IMR-90 (cell line): ENCODE results near the gene NKAIN2. TPM values are rescaled to one million over a fixed set of nuclear protein-coding genes. Genes with fewer than 3 reads are reported as not detected.

ENCODE experiments used
- ATAC-seq: fragments of 200-7000 bp; cut with Tn5 transposase; 2 replicates; pipeline ENCODE4 v1.9.1; 2020; ENCODE audit warnings: low read depth, mild to moderate bottlenecking, moderate library complexity
- BruUV-seq: library from RNA; stranded (reverse); fragments of 400-500 nt; replicated peaks from 2 replicates; lab custom pipeline; 2021; lab: Mats Ljungman, UMichigan
- CTCF ChIA-PET: fragments of 300-600 bp; formaldehyde crosslinking; extraction: SDS; loops from one replicate; lab custom pipeline; 2021; ENCODE audit warnings: antibody characterized with exemption; lab: Yijun Ruan, JAX
- POLR2A ChIA-PET: fragments of 300-600 bp; sonication (Branson Sonifier 250); formaldehyde crosslinking; loops from one replicate; lab custom pipeline; 2022; ENCODE audit warnings: antibody characterized with exemption; ENCODE audit not compliant: unreplicated experiment; lab: Charles Lee
- DNase-seq: peaks from one replicate; pipeline ENCODE4 v3.0.0; 2013
- H2AFZ ChIP-seq: replicated peaks from 2 replicates; pipeline ENCODE3; 2013; ENCODE audit warnings: low read length, mild to moderate bottlenecking; ENCODE audit not compliant: poor library complexity
- H2AK5ac ChIP-seq: 2 replicates; pipeline ENCODE4 v1.6.1; 2013; ENCODE audit warnings: low read depth, low read length, inconsistent platforms
- H2AK9ac ChIP-seq: replicated peaks from 2 replicates; pipeline ENCODE3; 2013; ENCODE audit warnings: mild to moderate bottlenecking, low read depth, low read length, moderate library complexity; ENCODE audit not compliant: poor library complexity
- H2BK120ac ChIP-seq: 2 replicates; pipeline ENCODE4 v1.6.1; 2013; ENCODE audit warnings: low read depth, low read length, inconsistent platforms
- H2BK15ac ChIP-seq: 3 replicates; pipeline ENCODE4 v1.6.1; 2013; ENCODE audit warnings: low read depth, low read length, inconsistent platforms
- H2BK20ac ChIP-seq: 2 replicates; pipeline ENCODE4 v1.6.1; 2013; ENCODE audit warnings: low read depth, mild to moderate bottlenecking, inconsistent platforms, low read length, moderate library complexity
- H2BK5ac ChIP-seq: 2 replicates; pipeline ENCODE4 v1.6.1; 2013; ENCODE audit warnings: mild to moderate bottlenecking, low read depth, low read length, inconsistent platforms; ENCODE audit not compliant: poor library complexity, severe bottlenecking
- H3K14ac ChIP-seq: replicated peaks from 2 replicates; pipeline ENCODE4 v1.6.1; 2013; ENCODE audit warnings: low read depth, low read length, inconsistent platforms
- H3K18ac ChIP-seq: 2 replicates; pipeline ENCODE4 v1.6.1; 2013; ENCODE audit warnings: low read depth, low read length, control low read depth
- H3K23ac ChIP-seq: 2 replicates; pipeline ENCODE4 v1.6.1; 2013; ENCODE audit warnings: low read depth, low read length, inconsistent platforms
- H3K27ac ChIP-seq: 2 replicates; pipeline ENCODE4 v1.5.1; 2013; ENCODE audit warnings: mild to moderate bottlenecking, control low read depth, low read length; ENCODE audit not compliant: insufficient read depth
- H3K27me3 ChIP-seq: 2 replicates; pipeline ENCODE4 v1.6.1; 2013; ENCODE audit warnings: low read length; ENCODE audit not compliant: control insufficient read depth, insufficient read depth
- H3K36me3 ChIP-seq: 2 replicates; pipeline ENCODE4 v1.6.1; 2013; ENCODE audit warnings: low read length, mixed read lengths; ENCODE audit not compliant: control insufficient read depth, insufficient read depth
- H3K4ac ChIP-seq: 2 replicates; pipeline ENCODE4 v1.6.1; 2013; ENCODE audit warnings: low read depth, low read length, inconsistent platforms
- H3K4me1 ChIP-seq: 2 replicates; pipeline ENCODE4 v1.6.1; 2013; ENCODE audit warnings: low read length, mixed read lengths; ENCODE audit not compliant: control insufficient read depth, insufficient read depth
- H3K4me2 ChIP-seq: 2 replicates; pipeline ENCODE4 v1.6.1; 2013; ENCODE audit warnings: low read depth, mild to moderate bottlenecking, control low read depth, low read length, moderate library complexity
- H3K4me3 ChIP-seq: 2 replicates; pipeline ENCODE4 v1.5.1; 2013; ENCODE audit warnings: low read depth, mild to moderate bottlenecking, control low read depth, low read length, moderate library complexity; ENCODE audit not compliant: insufficient read depth
- H3K56ac ChIP-seq: 2 replicates; pipeline ENCODE4 v1.6.1; 2013; ENCODE audit warnings: low read length, inconsistent platforms; ENCODE audit not compliant: insufficient read depth; ENCODE audit errors: extremely low read depth
- H3K79me1 ChIP-seq, 2 experiments: 2 replicates each; pipeline ENCODE4 v1.6.1; 2013; ENCODE audit warnings: low read length in 2 of 2, inconsistent platforms in 1 of 2, low read depth in 1 of 2
- H3K9ac ChIP-seq: 2 replicates; pipeline ENCODE4 v1.6.1; 2013; ENCODE audit warnings: low read depth, low read length, control low read depth
- H3K9me1 ChIP-seq: 2 replicates; pipeline ENCODE4 v1.6.1; 2013; ENCODE audit warnings: low read length, inconsistent platforms; ENCODE audit not compliant: insufficient read depth
- H3K9me3 ChIP-seq: 2 replicates; pipeline ENCODE4 v1.6.1; 2013; ENCODE audit warnings: low read length; ENCODE audit not compliant: control insufficient read depth, insufficient read depth
- H4K20me1 ChIP-seq: 2 replicates; pipeline ENCODE4 v1.6.1; 2013; ENCODE audit warnings: low read length, inconsistent platforms; ENCODE audit not compliant: insufficient read depth
- H4K5ac ChIP-seq: 2 replicates; pipeline ENCODE4 v1.6.1; 2013; ENCODE audit warnings: mild to moderate bottlenecking, low read depth, low read length, control low read depth
- H4K8ac ChIP-seq, 2 experiments: 2 replicates each; pipeline ENCODE4 v1.6.1; 2013; ENCODE audit warnings: low read depth in 2 of 2, low read length in 2 of 2, control low read depth in 1 of 2, inconsistent platforms in 1 of 2
- H4K91ac ChIP-seq: 2 replicates; pipeline ENCODE4 v1.6.1; 2013; ENCODE audit warnings: low read depth, low read length, inconsistent platforms; ENCODE audit not compliant: insufficient read depth
- BHLHE40 ChIP-seq: fragments of 150-350 bp; IDR thresholded peaks from 2 replicates; pipeline ENCODE4 v1.6.1; 2016; ENCODE audit warnings: mild to moderate bottlenecking, low read depth, low read length
- CEBPB ChIP-seq: IDR thresholded peaks from 2 replicates; pipeline ENCODE4 v1.6.1; 2012; ENCODE audit warnings: low read depth, low read length, improper control_type of control experiment
- CHD1 ChIP-seq: IDR thresholded peaks from 2 replicates; pipeline ENCODE4 v1.6.1; 2012; ENCODE audit warnings: low read depth, low read length, improper control_type of control experiment
- MAFK ChIP-seq: IDR thresholded peaks from 2 replicates; pipeline ENCODE4 v1.6.1; 2012; ENCODE audit warnings: low read depth, low read length, improper control_type of control experiment
- NFE2L2 ChIP-seq: fragments of 150-350 bp; IDR thresholded peaks from 2 replicates; pipeline ENCODE4 v1.6.1; 2016; ENCODE audit warnings: low read depth, mild to moderate bottlenecking, low read length
- RAD21 ChIP-seq: IDR thresholded peaks from 2 replicates; pipeline ENCODE4 v1.6.1; 2012; ENCODE audit warnings: low read length, improper control_type of control experiment
- SMC3 ChIP-seq: fragments of 150-350 bp; IDR thresholded peaks from 2 replicates; pipeline ENCODE4 v1.6.1; 2016; ENCODE audit warnings: low read depth, mild to moderate bottlenecking, antibody characterized with exemption, low read length, moderate library complexity
- whole genome bisulfite sequencing, 2 experiments: methylation state at CpG; one replicate each; pipeline versions ENCODE4 v1.1.5 to v1.1.7; 2013; ENCODE audit warnings: missing lambda C conversion rate in 2 of 2; ENCODE audit not compliant: insufficient read length in 1 of 2; ENCODE audit errors: extremely low coverage in 2 of 2; 5-methylcytosine and 5-hydroxymethylcytosine counted together
- dilution Hi-C: fragments of 300-500 bp; cut with HindIII; formaldehyde crosslinking; loops from one replicate; pipeline ENCODE4 v1.14.3; 2018; ENCODE audit warnings: low sequenced_read_pairs; ENCODE audit not compliant: unreplicated experiment
- in situ Hi-C: fragments of 300-500 bp; cut with MboI; formaldehyde crosslinking; loops from 3 replicates; pipeline ENCODE4 v1.14.3; 2019; ENCODE audit warnings: low sequenced_read_pairs, inconsistent platforms, mixed read lengths
- intact Hi-C: fragments of 100-400 bp; cut with micrococcal nuclease; formaldehyde crosslinking; loops from 2 replicates; pipeline ENCODE4 v1.10.0; 2022
- polyA plus RNA-seq, 3 experiments: library from polyadenylated mRNA; depleted of rRNA; stranded (reverse); fragments of >200 nt; gene quantifications; 2 replicates each; pipeline ENCODE4 v1.2.3, GENCODE V29; 2012; ENCODE audit warnings: low replicate concordance in 1 of 3
- total RNA-seq: library from RNA; depleted of rRNA; stranded (reverse); fragments of >200 nt; gene quantifications from 2 replicates; pipeline ENCODE4 v1.2.3, GENCODE V29; 2012
- TF ChIP-seq, protein P1 (sequence below): fragments of 150-350 bp; IDR thresholded peaks from 2 replicates; pipeline ENCODE4 v1.6.1; 2016; ENCODE audit warnings: low read depth, mild to moderate bottlenecking, low read length, moderate library complexity, borderline replicate concordance

The NKAIN2 gene
- total and polyA plus RNA-seq, 2 of the 4 experiments (the other 2 are of a cell fraction): not detected

DNA sequence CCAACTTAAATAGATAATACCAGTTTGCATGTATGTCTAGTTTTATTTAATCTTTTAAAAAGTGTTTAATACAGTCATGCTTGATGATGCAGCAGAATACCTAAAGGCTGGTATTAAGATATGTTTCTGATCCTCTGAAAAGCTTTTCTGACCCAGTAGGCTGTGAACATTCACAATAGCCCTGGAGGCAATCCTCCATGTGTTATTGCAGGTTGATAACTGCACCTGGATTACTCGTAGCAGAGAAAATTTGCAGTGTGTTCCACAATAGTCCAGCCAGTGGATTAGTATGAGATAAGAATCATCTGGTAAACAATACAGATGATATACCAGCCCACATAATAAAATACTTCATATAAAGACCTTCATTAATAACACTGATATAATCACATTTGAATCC, 979.7 kb downstream of the NKAIN2 start:
- CTCF ChIA-PET: no interaction called here
- POLR2A ChIA-PET: no interaction called here
- TF ChIP-seq MAFK (no peak), NFE2L2 (no peak), SMC3 (no peak), RAD21 (no peak), CHD1 (no peak), CEBPB (no peak), BHLHE40 (no peak)
- TF ChIP-seq, protein P1, sequence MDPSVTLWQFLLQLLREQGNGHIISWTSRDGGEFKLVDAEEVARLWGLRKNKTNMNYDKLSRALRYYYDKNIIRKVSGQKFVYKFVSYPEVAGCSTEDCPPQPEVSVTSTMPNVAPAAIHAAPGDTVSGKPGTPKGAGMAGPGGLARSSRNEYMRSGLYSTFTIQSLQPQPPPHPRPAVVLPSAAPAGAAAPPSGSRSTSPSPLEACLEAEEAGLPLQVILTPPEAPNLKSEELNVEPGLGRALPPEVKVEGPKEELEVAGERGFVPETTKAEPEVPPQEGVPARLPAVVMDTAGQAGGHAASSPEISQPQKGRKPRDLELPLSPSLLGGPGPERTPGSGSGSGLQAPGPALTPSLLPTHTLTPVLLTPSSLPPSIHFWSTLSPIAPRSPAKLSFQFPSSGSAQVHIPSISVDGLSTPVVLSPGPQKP: no peak

More for the DNA sequence above, 979.7 kb downstream of the NKAIN2 start:
- Histone ChIP-seq H3K9ac (no peak overlapping the region), H4K20me1 (no peaks in the 10 kb centered on the region), H3K9me3 (no peaks in the 10 kb centered on the region), H3K56ac (no peak overlapping the region), H4K5ac (no peak overlapping the region), H3K14ac (no peak overlapping the region), H4K8ac (no peak overlapping the region), H3K36me3 (no peaks in the 10 kb centered on the region), H3K4me2 (no peak overlapping the region), H3K4me1 (no peaks in the 10 kb centered on the region), H2AK9ac (no peak overlapping the region), H3K18ac (no peak overlapping the region), H3K79me1 (no peaks in the 10 kb centered on the region), H3K27me3 (no peaks in the 10 kb centered on the region), H3K23ac (no peak overlapping the region), H2AK5ac (no peak overlapping the region), H3K27ac (no peak overlapping the region), H3K4ac (no peak overlapping the region), H2AFZ (no peak overlapping the region), H2BK20ac (no peak overlapping the region), H2BK120ac (no peak overlapping the region), H3K9me1 (no peaks in the 10 kb centered on the region), H3K4me3 (no peak overlapping the region), H4K91ac (no peak overlapping the region), H2BK15ac (no peak overlapping the region), H2BK5ac (no peak overlapping the region)
- ATAC-seq (no peak), DNase-seq (no peak)
- no TSS peak for BruUV-seq
- WGBS, 2 experiments: no CpG with 5 or more reads among the region's 1 CpG
- dilution Hi-C loops: no loop called here
- intact Hi-C loops: no loop called here
- in situ Hi-C loops: no loop called here
